Measurements from ENCODE around the gene TBL3. TPM values are rescaled to one million over a fixed set of nuclear protein-coding genes. Genes with fewer than 3 reads are reported as not detected.
A peak's percentile ranks its signal among the peaks of the same experiment; 100 is the strongest.

TBL3 gene
- total and polyA plus RNA-seq, 9 of the 15 experiments (the other 6 are each of a cell fraction or from before 2014, with no cell fraction given): 0.97 to 117 (median 24.5) TPM

- TF ChIP-seq ZBTB33 (CRISPR knock-in tag; IDR thresholded peaks at IDR 0.05): no peak
- TF ChIP-seq ZNF740 (CRISPR knock-in tag; IDR thresholded peaks at IDR 0.05): 0 out of 2 replicates have a peak, but pooled peaks have one; percentile 6
- no peak for TF ChIP-seq ZNF740 (tag; IDR thresholded peaks at IDR 0.05)
- no peak for TF ChIP-seq NR0B1 (IDR thresholded peaks at IDR 0.05; ENCODE audit: partially characterized antibody)
- no peak for TF ChIP-seq ZNF184 (CRISPR knock-in tag; IDR thresholded peaks at IDR 0.05)
- no peak for TF ChIP-seq EWSR1 (IDR thresholded peaks at IDR 0.05; ENCODE audit: borderline replicate concordance, low read depth, partially characterized antibody)
- no peak for TF ChIP-seq FOXK1 (CRISPR knock-in tag; IDR thresholded peaks at IDR 0.05; ENCODE audit: borderline replicate concordance)
- TF ChIP-seq SIN3B (IDR thresholded peaks at IDR 0.05; ENCODE audit: low read depth): no peak
- no peak for TF ChIP-seq SNIP1 (IDR thresholded peaks at IDR 0.05; ENCODE audit: low read depth)
- no peak for TF ChIP-seq RNF219 (CRISPR knock-in tag; IDR thresholded peaks at IDR 0.05)
- TF ChIP-seq CBFA2T3 (IDR thresholded peaks at IDR 0.05): no peak
- TF ChIP-seq ZNF143 (CRISPR knock-in tag; IDR thresholded peaks at IDR 0.05): 0 out of 2 replicates have a peak, but pooled peaks have one; percentile 11
- no peak for TF ChIP-seq ZNF511 (CRISPR knock-in tag; IDR thresholded peaks at IDR 0.05)
- 0 out of 2 replicates have a peak, but pooled peaks have one; percentile 8 for TF ChIP-seq GTF2F1 (IDR thresholded peaks at IDR 0.05; ENCODE audit: low read depth, low read length)
- no peak for TF ChIP-seq ZNF766 (CRISPR knock-in tag; conservative IDR thresholded peaks at IDR 0.05)
- TF ChIP-seq ZNF436 (CRISPR knock-in tag; IDR thresholded peaks at IDR 0.05): no peak
- 0 out of 2 replicates have a peak, but pooled peaks have one; percentile 48 for TF ChIP-seq HDGF (IDR thresholded peaks at IDR 0.05)
- TF ChIP-seq TRIM24 (IDR thresholded peaks at IDR 0.05): no peak
- no peak for TF ChIP-seq MBD2 (IDR thresholded peaks at IDR 0.05; ENCODE audit: borderline replicate concordance, low read depth)
Measured at GRCh38 chr16:2003231-2003826, 31.5 kb downstream of the TBL3 start (continued).
